HepG2 (cell line): Measurements from ENCODE around the gene CARMIL3. TPM values are rescaled to one million over a fixed set of nuclear protein-coding genes. Genes with fewer than 3 reads are reported as not detected.
A peak's percentile ranks its signal among the peaks of the same experiment; 100 is the strongest.

Experiments
- AKAP8 ChIP-seq: sonication (generic); formaldehyde crosslinking; IDR thresholded peaks from 2 replicates; pipeline ENCODE4 v1.5.1; 2020; ENCODE audit warnings: mild to moderate bottlenecking, missing genetic modification reagents
- MEIS1 ChIP-seq: sonication (generic); formaldehyde crosslinking; IDR thresholded peaks from 2 replicates; pipeline ENCODE4 v1.9.0; 2021; ENCODE audit warnings: mild to moderate bottlenecking, missing genetic modification reagents, moderate library complexity, borderline replicate concordance
- ONECUT2 ChIP-seq: sonication (generic); formaldehyde crosslinking; IDR thresholded peaks from 2 replicates; pipeline ENCODE4 v1.4.0; 2020; ENCODE audit warnings: missing genetic modification reagents
- SIX1 ChIP-seq: sonication (generic); formaldehyde crosslinking; IDR thresholded peaks from 2 replicates; pipeline ENCODE4 v1.4.0; 2020; ENCODE audit warnings: missing genetic modification reagents, borderline replicate concordance
- TEAD3 ChIP-seq: optimal IDR thresholded peaks from 2 replicates; pipeline ENCODE3; 2016; ENCODE audit warnings: borderline replicate concordance
- ZNF235 ChIP-seq: sonication (generic); formaldehyde crosslinking; IDR thresholded peaks from 2 replicates; pipeline ENCODE4 v1.8.1; 2023; ENCODE audit warnings: mild to moderate bottlenecking, missing genetic modification reagents, borderline replicate concordance
- ZNF556 ChIP-seq: sonication (generic); formaldehyde crosslinking; IDR thresholded peaks from 2 replicates; pipeline ENCODE4 v1.4.0; 2020; ENCODE audit warnings: mild to moderate bottlenecking, missing genetic modification reagents, borderline replicate concordance
- ZNF781 ChIP-seq: sonication (generic); formaldehyde crosslinking; IDR thresholded peaks from 2 replicates; pipeline ENCODE4 v1.5.1; 2020; ENCODE audit warnings: borderline replicate concordance, mild to moderate bottlenecking, missing genetic modification reagents; ENCODE audit errors: not compliant biosample characterization
- polyA plus RNA-seq, 8 experiments: library from polyadenylated mRNA; depleted of rRNA in 3 of 8; stranded (reverse) in 7 of 8; unstranded in 1 of 8; fragments of >200 nt; fragmentation: Illumina TruSeq in 4 of 8; extraction: Trizol in 4 of 8; gene quantifications; 2 replicates each; pipeline versions ENCODE4 v1.2.1 to v1.2.3, GENCODE V29; 2011 to 2016; ENCODE audit warnings: low read depth in 4 of 8, missing spikeins in 1 of 8, mixed read lengths in 1 of 8; ENCODE audit not compliant: insufficient read depth in 1 of 8
- total RNA-seq, 5 experiments: library from RNA; depleted of rRNA; stranded (reverse); fragments of >200 nt; fragmentation: Illumina TruSeq; extraction: Trizol; gene quantifications; 2 replicates each; pipeline ENCODE4 v1.2.3, GENCODE V29; 2016; ENCODE audit warnings: low read depth in 1 of 5
- TF ChIP-seq, protein P1 (sequence below): sonication (generic); formaldehyde crosslinking; IDR thresholded peaks from 2 replicates; pipeline ENCODE4 v1.4.0; 2020; ENCODE audit warnings: missing genetic modification reagents, mild to moderate bottlenecking, borderline replicate concordance
- TF ChIP-seq, protein P2 (sequence below), 2 experiments: fragments of 450-650 bp in 1 of 2; sonication (generic) in 1 of 2; formaldehyde crosslinking in 1 of 2; IDR thresholded peaks; 2 replicates each; pipeline versions ENCODE4 v1.6.1 to v1.8.0; 2016 to 2022; ENCODE audit warnings: antibody characterized with exemption in 1 of 2, mild to moderate bottlenecking in 1 of 2, missing genetic modification reagents in 1 of 2
- TF ChIP-seq, protein P3 (sequence below): sonication (generic); formaldehyde crosslinking; IDR thresholded peaks from 2 replicates; pipeline ENCODE4 v1.5.0; 2020; ENCODE audit warnings: mild to moderate bottlenecking, missing genetic modification reagents, borderline replicate concordance
- TF ChIP-seq, protein P4 (sequence below): sonication (generic); formaldehyde crosslinking; IDR thresholded peaks from 2 replicates; pipeline ENCODE4 v1.4.0; 2020; ENCODE audit warnings: missing genetic modification reagents, mild to moderate bottlenecking, borderline replicate concordance

Gene CARMIL3
- total and polyA plus RNA-seq, 2 of the 13 experiments (the other 11 are each of a cell fraction or from before 2014, with no cell fraction given), result 0.27 to 0.55 TPM

DNA sequence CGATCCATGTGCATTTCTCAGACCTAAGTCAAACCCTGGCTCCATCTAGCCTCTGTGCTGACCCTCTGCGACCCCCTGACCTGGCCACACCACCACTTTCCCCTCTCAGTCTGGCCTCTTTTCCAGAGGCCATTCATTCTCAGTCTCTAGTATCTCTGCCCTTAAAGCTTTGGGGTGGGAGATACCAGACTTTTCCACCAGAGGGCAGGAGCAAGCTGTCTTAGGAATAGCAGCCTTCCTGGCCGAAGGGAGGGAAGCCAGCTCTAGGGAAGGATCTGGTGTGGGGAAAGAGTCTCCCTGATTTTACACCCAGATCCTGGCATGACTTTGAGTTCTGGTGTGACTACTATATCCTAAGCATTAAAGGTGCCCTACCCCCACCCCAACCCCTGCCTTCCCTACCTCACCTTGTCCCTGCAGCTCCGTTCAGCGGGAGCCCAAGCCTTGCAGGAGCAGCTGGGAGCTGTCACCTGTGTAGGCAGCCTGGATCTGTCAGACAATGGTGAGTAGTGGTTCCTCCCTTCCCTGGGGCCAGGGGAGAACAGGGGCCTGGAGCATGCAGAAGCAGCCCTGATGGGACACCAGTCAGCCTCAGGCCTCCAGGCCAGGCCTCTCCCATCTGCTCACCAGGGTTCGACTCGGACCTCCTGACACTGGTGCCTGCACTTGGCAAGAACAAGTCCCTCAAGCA lies 6.6 kb downstream of the CARMIL3 start (continued):
- TF ChIP-seq, protein P1, sequence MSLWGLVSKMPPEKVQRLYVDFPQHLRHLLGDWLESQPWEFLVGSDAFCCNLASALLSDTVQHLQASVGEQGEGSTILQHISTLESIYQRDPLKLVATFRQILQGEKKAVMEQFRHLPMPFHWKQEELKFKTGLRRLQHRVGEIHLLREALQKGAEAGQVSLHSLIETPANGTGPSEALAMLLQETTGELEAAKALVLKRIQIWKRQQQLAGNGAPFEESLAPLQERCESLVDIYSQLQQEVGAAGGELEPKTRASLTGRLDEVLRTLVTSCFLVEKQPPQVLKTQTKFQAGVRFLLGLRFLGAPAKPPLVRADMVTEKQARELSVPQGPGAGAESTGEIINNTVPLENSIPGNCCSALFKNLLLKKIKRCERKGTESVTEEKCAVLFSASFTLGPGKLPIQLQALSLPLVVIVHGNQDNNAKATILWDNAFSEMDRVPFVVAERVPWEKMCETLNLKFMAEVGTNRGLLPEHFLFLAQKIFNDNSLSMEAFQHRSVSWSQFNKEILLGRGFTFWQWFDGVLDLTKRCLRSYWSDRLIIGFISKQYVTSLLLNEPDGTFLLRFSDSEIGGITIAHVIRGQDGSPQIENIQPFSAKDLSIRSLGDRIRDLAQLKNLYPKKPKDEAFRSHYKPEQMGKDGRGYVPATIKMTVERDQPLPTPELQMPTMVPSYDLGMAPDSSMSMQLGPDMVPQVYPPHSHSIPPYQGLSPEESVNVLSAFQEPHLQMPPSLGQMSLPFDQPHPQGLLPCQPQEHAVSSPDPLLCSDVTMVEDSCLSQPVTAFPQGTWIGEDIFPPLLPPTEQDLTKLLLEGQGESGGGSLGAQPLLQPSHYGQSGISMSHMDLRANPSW, result no peak; the same call in 1 of the 2 replicates
- TF ChIP-seq ZNF556 (CRISPR knock-in tag) (peak; percentile 67; the same call in 1 of the 2 replicates), SIX1 (CRISPR knock-in tag) (no peak), MEIS1 (CRISPR knock-in tag) (peak; percentile 87), ONECUT2 (no peak), ZNF781 (CRISPR knock-in tag) (no peak), AKAP8 (CRISPR knock-in tag) (no peak), ZNF235 (CRISPR knock-in tag) (no peak), TEAD3 (CRISPR knock-in tag) (peak; percentile 78)
- TF ChIP-seq, protein P2, sequence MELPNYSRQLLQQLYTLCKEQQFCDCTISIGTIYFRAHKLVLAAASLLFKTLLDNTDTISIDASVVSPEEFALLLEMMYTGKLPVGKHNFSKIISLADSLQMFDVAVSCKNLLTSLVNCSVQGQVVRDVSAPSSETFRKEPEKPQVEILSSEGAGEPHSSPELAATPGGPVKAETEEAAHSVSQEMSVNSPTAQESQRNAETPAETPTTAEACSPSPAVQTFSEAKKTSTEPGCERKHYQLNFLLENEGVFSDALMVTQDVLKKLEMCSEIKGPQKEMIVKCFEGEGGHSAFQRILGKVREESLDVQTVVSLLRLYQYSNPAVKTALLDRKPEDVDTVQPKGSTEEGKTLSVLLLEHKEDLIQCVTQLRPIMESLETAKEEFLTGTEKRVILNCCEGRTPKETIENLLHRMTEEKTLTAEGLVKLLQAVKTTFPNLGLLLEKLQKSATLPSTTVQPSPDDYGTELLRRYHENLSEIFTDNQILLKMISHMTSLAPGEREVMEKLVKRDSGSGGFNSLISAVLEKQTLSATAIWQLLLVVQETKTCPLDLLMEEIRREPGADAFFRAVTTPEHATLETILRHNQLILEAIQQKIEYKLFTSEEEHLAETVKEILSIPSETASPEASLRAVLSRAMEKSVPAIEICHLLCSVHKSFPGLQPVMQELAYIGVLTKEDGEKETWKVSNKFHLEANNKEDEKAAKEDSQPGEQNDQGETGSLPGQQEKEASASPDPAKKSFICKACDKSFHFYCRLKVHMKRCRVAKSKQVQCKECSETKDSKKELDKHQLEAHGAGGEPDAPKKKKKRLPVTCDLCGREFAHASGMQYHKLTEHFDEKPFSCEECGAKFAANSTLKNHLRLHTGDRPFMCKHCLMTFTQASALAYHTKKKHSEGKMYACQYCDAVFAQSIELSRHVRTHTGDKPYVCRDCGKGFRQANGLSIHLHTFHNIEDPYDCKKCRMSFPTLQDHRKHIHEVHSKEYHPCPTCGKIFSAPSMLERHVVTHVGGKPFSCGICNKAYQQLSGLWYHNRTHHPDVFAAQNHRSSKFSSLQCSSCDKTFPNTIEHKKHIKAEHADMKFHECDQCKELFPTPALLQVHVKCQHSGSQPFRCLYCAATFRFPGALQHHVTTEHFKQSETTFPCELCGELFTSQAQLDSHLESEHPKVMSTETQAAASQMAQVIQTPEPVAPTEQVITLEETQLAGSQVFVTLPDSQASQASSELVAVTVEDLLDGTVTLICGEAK (IDR thresholded peaks at IDR 0.05), result no peak
- TF ChIP-seq, protein P2 (CRISPR knock-in tag; IDR thresholded peaks at IDR 0.05), result no peak
- TF ChIP-seq, protein P3, sequence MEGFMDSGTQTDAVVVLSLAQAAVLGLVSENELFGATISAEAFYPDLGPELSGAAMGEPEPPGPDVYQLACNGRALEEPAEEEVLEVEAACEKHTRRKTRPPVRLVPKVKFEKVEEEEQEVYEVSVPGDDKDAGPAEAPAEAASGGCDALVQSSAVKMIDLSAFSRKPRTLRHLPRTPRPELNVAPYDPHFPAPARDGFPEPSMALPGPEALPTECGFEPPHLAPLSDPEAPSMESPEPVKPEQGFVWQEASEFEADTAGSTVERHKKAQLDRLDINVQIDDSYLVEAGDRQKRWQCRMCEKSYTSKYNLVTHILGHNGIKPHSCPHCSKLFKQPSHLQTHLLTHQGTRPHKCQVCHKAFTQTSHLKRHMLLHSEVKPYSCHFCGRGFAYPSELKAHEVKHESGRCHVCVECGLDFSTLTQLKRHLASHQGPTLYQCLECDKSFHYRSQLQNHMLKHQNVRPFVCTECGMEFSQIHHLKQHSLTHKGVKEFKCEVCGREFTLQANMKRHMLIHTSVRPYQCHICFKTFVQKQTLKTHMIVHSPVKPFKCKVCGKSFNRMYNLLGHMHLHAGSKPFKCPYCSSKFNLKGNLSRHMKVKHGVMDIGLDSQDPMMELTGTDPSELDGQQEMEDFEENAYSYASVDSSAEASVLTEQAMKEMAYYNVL (CRISPR knock-in tag), result no peak
- TF ChIP-seq, protein P4, sequence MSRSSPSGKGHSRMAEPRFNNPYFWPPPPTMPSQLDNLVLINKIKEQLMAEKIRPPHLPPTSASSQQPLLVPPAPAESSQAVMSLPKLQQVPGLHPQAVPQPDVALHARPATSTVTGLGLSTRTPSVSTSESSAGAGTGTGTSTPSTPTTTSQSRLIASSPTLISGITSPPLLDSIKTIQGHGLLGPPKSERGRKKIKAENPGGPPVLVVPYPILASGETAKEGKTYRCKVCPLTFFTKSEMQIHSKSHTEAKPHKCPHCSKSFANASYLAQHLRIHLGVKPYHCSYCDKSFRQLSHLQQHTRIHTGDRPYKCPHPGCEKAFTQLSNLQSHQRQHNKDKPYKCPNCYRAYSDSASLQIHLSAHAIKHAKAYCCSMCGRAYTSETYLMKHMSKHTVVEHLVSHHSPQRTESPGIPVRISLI (CRISPR knock-in tag), result no peak
